Measurements from ENCODE around the gene ELF5. TPM values are rescaled to one million over a fixed set of nuclear protein-coding genes. Genes with fewer than 3 reads are reported as not detected.

Gene ELF5
- total RNA-seq, 6 experiments from 2014 or later, result 0.09 to 0.22 TPM; not detected in 4

DNA sequence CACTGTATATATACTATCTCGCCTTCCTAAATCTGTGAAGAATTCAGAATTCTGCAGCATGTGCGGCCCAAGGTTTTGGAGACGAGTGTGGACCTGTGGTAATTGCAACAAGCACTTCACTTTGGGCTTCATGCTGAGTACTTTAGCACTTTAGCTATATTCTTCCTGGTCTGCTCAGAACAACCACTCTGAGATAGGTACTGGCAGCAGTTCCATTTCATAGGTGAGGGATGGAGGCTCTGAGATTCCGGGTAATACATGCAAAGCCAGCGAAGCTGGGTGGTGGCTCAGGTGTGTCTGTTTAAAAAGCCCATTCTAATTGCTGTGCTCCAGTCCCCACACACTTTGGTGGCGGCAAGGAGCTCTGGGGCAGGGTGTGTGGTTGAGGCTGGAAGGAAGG is 6.4 kb downstream of the ELF5 start:
- ATAC-seq (no peak), DNase-seq (no peak)
- TF ChIP-seq CTCF (IDR thresholded peaks at IDR 0.05) (no peak), POLR2A (IDR thresholded peaks at IDR 0.05) (no peak)
- WGBS (ENCODE audit: insufficient coverage, low coverage, low lambda C conversion rate, missing lambda C conversion rate), result 68% methylated on average over 4 of the region's 6 CpGs
- no peaks in the 10 kb centered on the region for H3K9me3 ChIP-seq
- no peaks in the 10 kb centered on the region for H3K36me3 ChIP-seq
- peaks cover 0 to 25% (median 6%) of the 10 kb centered on the region in 4 donors for H3K4me1 ChIP-seq
- H3K4me3 ChIP-seq, result no peak overlapping the region
- intact Hi-C loops (cut with DNase I), result no loop called here
- H3K27ac ChIP-seq, result no peak overlapping the region
- no peaks in the 10 kb centered on the region for H3K27me3 ChIP-seq

DNA sequence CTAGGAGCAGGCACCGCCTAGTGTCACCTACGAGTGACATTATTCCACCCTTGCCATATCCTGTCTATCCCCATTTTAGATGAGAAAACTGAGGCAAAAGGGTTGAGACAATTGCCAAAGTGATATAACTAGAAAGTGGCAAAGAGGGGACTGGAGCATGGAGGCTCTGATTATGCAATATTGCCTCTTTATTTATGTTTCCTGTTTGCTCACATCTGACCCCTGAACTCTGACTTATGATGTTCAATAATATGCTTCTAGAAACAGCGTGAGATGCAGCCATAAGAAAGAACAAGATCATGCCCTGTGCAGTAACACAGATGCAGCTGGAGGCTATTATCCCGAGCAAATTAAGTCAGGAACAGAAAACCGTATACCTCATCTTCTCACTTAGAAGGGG is 7.7 kb downstream of the ELF5 start:
- no peak overlapping the region for H3K27ac ChIP-seq
- no peak for DNase-seq
- no peaks in the 10 kb centered on the region for H3K9me3 ChIP-seq
- no peak overlapping the region for H3K4me3 ChIP-seq
- no peak for ATAC-seq
- WGBS (ENCODE audit: insufficient coverage, low coverage, low lambda C conversion rate, missing lambda C conversion rate), result 59% methylated on average over 4 of the region's 5 CpGs
- H3K27me3 ChIP-seq, result no peaks in the 10 kb centered on the region
- no peaks in the 10 kb centered on the region for H3K36me3 ChIP-seq
- peaks cover 0 to 36% (median 14%) of the 10 kb centered on the region in 4 donors for H3K4me1 ChIP-seq
- no peak for TF ChIP-seq POLR2A (IDR thresholded peaks at IDR 0.05)
- no peak for TF ChIP-seq CTCF (IDR thresholded peaks at IDR 0.05)
- intact Hi-C loops (cut with DNase I), result no loop called here

- intact Hi-C loops (cut with DNase I), result no loop called here
- 100% methylated on average over 3 of the region's 3 CpGs for WGBS (ENCODE audit: insufficient coverage, low coverage, low lambda C conversion rate, missing lambda C conversion rate)
- DNase-seq, result no peak
- Histone ChIP-seq H3K9me3 (no peaks in the 10 kb centered on the region), H3K27ac (peak overlapping the region in 1 of 3 donors; percentile 90), H3K4me1 (peaks cover 0 to 39% (median 15%) of the 10 kb centered on the region in 4 donors), H3K27me3 (no peaks in the 10 kb centered on the region), H3K4me3 (no peak overlapping the region), H3K36me3 (no peaks in the 10 kb centered on the region)
- ATAC-seq, result no peak
- TF ChIP-seq POLR2A (IDR thresholded peaks at IDR 0.05), result no peak
- TF ChIP-seq CTCF (IDR thresholded peaks at IDR 0.05), result no peak
Measured at GRCh38 chr11:34502949-34503348, 10.6 kb downstream of the ELF5 start.

DNA sequence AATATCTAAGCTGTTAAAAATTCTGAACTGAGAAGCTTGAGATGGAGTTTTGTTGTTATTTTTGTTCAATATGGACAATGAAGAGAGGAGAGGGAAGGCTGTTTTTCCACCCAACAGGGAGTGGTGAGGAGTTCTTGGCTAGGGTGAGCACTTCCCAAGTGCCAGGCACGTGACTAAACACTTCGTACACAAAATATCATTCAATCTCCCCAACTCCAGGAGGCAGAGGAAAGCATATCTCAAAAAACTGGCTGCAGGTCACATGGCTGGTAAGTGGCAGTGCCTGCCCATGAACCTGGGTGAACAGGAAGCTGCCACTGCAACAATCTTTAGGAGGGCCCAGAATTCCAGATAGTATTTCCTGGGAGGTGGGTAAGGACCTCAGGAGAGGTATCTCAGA is 11.6 kb downstream of the ELF5 start:
- 0% methylated on average over 2 of the region's 2 CpGs for WGBS (ENCODE audit: insufficient coverage, low coverage, low lambda C conversion rate, missing lambda C conversion rate)
- no peak for TF ChIP-seq CTCF (IDR thresholded peaks at IDR 0.05)
- TF ChIP-seq POLR2A (IDR thresholded peaks at IDR 0.05), result no peak
- peak overlapping the region in 2 of 3 donors; percentile 76 to 90 for H3K27ac ChIP-seq
- no peak overlapping the region for H3K4me3 ChIP-seq
- H3K27me3 ChIP-seq, result no peaks in the 10 kb centered on the region
- intact Hi-C loops (cut with DNase I), result no loop called here
- ATAC-seq, result peak; percentile 36 to 61 (median 46)
- no peaks in the 10 kb centered on the region for H3K9me3 ChIP-seq
- H3K4me1 ChIP-seq, result peaks cover 0 to 39% (median 15%) of the 10 kb centered on the region in 4 donors
- DNase-seq, result no peak
- no peaks in the 10 kb centered on the region for H3K36me3 ChIP-seq

- Histone ChIP-seq H3K4me1 (peaks cover 0 to 39% (median 15%) of the 10 kb centered on the region in 4 donors), H3K4me3 (no peak overlapping the region), H3K36me3 (no peaks in the 10 kb centered on the region), H3K27ac (peak overlapping the region in 2 of 3 donors; percentile 76 to 90), H3K27me3 (no peaks in the 10 kb centered on the region), H3K9me3 (no peaks in the 10 kb centered on the region)
- TF ChIP-seq POLR2A (IDR thresholded peaks at IDR 0.05) (no peak), CTCF (IDR thresholded peaks at IDR 0.05) (no peak)
- peak; percentile 56 to 83 (median 75) for DNase-seq
- intact Hi-C loops (cut with DNase I), result no loop called here
- ATAC-seq, result peak; percentile 85 to 96 (median 92)
- WGBS (ENCODE audit: insufficient coverage, low coverage, low lambda C conversion rate, missing lambda C conversion rate), result 12% methylated on average over 4 of the region's 4 CpGs
Measured at GRCh38 chr11:34501500-34501899, 12.1 kb downstream of the ELF5 start.

All from right lobe of liver (tissue), 6 donors.